Kidney (tissue), 14 donors: Measurements from ENCODE around the gene SMARCA2. TPM values are rescaled to one million over a fixed set of nuclear protein-coding genes. Genes with fewer than 3 reads are reported as not detected.
A peak's percentile ranks its signal among the peaks of the same experiment; 100 is the strongest.

Source experiments
- DNase-seq, 5 donors: peaks; one replicate each; pipeline ENCODE4 v3.0.0-alpha.2; 2013 to 2020
- FAIRE-seq: peaks from 2 replicates; lab custom pipeline; 2012; peaks lifted over from hg19 to GRCh38; lab: Jason Lieb, UNC
- H3K27ac ChIP-seq, 2 donors: one replicate each; pipeline ENCODE4 v1.7.0; 2013; ENCODE audit warnings: low read depth in 2 of 2, low read length in 2 of 2, inconsistent platforms in 1 of 2
- H3K27me3 ChIP-seq: one replicate; pipeline ENCODE4 v1.7.1; 2013; ENCODE audit warnings: low read length, inconsistent platforms; ENCODE audit not compliant: control insufficient read depth, insufficient read depth
- H3K36me3 ChIP-seq, 3 donors: one replicate each; pipeline versions ENCODE4 v1.7.0 to v1.7.1; 2013; ENCODE audit warnings: low read length in 3 of 3, control low read depth in 1 of 3, inconsistent platforms in 1 of 3; ENCODE audit not compliant: insufficient read depth in 3 of 3, control insufficient read depth in 2 of 3
- H3K4me1 ChIP-seq, 3 donors: one replicate each; pipeline versions ENCODE4 v1.7.0 to v1.7.1; 2013; ENCODE audit warnings: low read length in 3 of 3, inconsistent platforms in 1 of 3, low read depth in 1 of 3; ENCODE audit not compliant: control insufficient read depth in 2 of 3, insufficient read depth in 2 of 3
- H3K4me3 ChIP-seq, 3 donors: one replicate each; pipeline versions ENCODE4 v1.7.0 to v1.8.1; 2013; ENCODE audit warnings: low read length in 3 of 3, control low read depth in 1 of 3, inconsistent platforms in 1 of 3
- H3K9ac ChIP-seq, 3 donors: one replicate each; pipeline versions ENCODE4 v1.7.0 to v1.7.1; 2013; ENCODE audit warnings: low read length in 3 of 3, control low read depth in 1 of 3, inconsistent platforms in 1 of 3
- H3K9me3 ChIP-seq, 3 donors: one replicate each; pipeline versions ENCODE4 v1.7.0 to v1.7.1; 2013; ENCODE audit warnings: low read length in 3 of 3, control low read depth in 1 of 3, inconsistent platforms in 1 of 3; ENCODE audit not compliant: control insufficient read depth in 2 of 3, insufficient read depth in 1 of 3
- CTCF ChIP-seq: IDR thresholded peaks from 3 replicates; pipeline ENCODE4 v1.5.1; 2012; ENCODE audit warnings: mild to moderate bottlenecking, moderate library complexity, borderline replicate concordance; ENCODE audit not compliant: insufficient read depth; ENCODE audit errors: extremely low read depth
- intact Hi-C: fragments of 100-400 bp; cut with DNase I; formaldehyde crosslinking; loops from one replicate; pipeline ENCODE4 v1.11.1; 2022
- polyA plus RNA-seq: library from polyadenylated mRNA; stranded (reverse); fragments of 350-450 nt; fragmentation: Illumina TruSeq; extraction: RNeasy Lipid Tissue Mini Kit (QIAGEN cat#74804); gene quantifications from one replicate; pipeline ENCODE4 v1.2.3, GENCODE V29; 2014; ENCODE audit warnings: low read depth, low replicate concordance; ENCODE audit not compliant: insufficient read depth
- total RNA-seq: library from RNA; stranded (reverse); fragmentation: NEBNext Ultra II Directional; extraction: Animal tissue kit (Norgen Biotek cat#: 25700); gene quantifications from one replicate; pipeline ENCODE4 v1.2.1, GENCODE V29; 2021
- donor health status: control.
- donor health status: control.
- donor health status: control.
- donor health status: control.
- donor health status: control.
- donor health status: DM: yes; HTN: yes; CAD: no.
- donor health status: Normal renal cell carcinoma (clear cell type).

Gene SMARCA2
- total and polyA plus RNA-seq, 2 donors from 2014 or later: 54.3 to 189 TPM

- Histone ChIP-seq H3K9me3 (no peaks in the 10 kb centered on the region), H3K36me3 (peaks cover 0 to 9% (median 0%) of the 10 kb centered on the region in 3 donors), H3K27ac (no peak overlapping the region), H3K4me1 (peaks cover 0 to 31% (median 23%) of the 10 kb centered on the region in 3 donors), H3K4me3 (no peak overlapping the region), H3K9ac (no peak overlapping the region), H3K27me3 (no peaks in the 10 kb centered on the region)
- DNase-seq (no peak), FAIRE-seq (no peak)
- TF ChIP-seq CTCF: no peak
- intact Hi-C loops: no loop called here
Measured at GRCh38 chr9:2024888-2025782, 10.0 kb downstream of the SMARCA2 start.

- DNase-seq (peak in 1 of 5 donors; percentile 24), FAIRE-seq (no peak)
- H3K4me3 ChIP-seq: no peak overlapping the region
- no peak overlapping the region for H3K9ac ChIP-seq
- TF ChIP-seq CTCF: no peak
- H3K9me3 ChIP-seq: no peaks in the 10 kb centered on the region
- no peaks in the 10 kb centered on the region for H3K27me3 ChIP-seq
- no peak overlapping the region for H3K27ac ChIP-seq
- peaks cover 0 to 10% (median 0%) of the 10 kb centered on the region in 3 donors for H3K36me3 ChIP-seq
- intact Hi-C loops: no loop called here
- peaks cover 0 to 31% (median 18%) of the 10 kb centered on the region in 3 donors for H3K4me1 ChIP-seq
Measured at GRCh38 chr9:2026220-2026997, 11.3 kb downstream of the SMARCA2 start.

GRCh38 chr9:2027543-2028160 lies 12.5 kb downstream of the SMARCA2 start:
- FAIRE-seq (no peak), DNase-seq (no peak)
- H3K9me3 ChIP-seq: no peaks in the 10 kb centered on the region
- no peak overlapping the region for H3K27ac ChIP-seq
- H3K27me3 ChIP-seq: no peaks in the 10 kb centered on the region
- H3K4me1 ChIP-seq: peaks cover 0 to 28% (median 14%) of the 10 kb centered on the region in 3 donors
- H3K4me3 ChIP-seq: no peak overlapping the region
- intact Hi-C loops: no loop called here
- no peak for TF ChIP-seq CTCF
- no peak overlapping the region for H3K9ac ChIP-seq
- peaks cover 0 to 13% (median 0%) of the 10 kb centered on the region in 3 donors for H3K36me3 ChIP-seq
